GM18867 (cell line): ENCODE measurements around the gene REM2.

Source experiments
- ATAC-seq: cut with Tn5 transposase; IDR thresholded peaks from one replicate; pipeline ENCODE4 v1.9.1; 2021; ENCODE audit warnings: mild to moderate bottlenecking, moderate library complexity; ENCODE audit not compliant: unreplicated experiment

The REM2 gene

GRCh38 chr14:22872033-22872832, 10.8 kb upstream of the REM2 start:
- peak; percentile 23 for ATAC-seq

GRCh38 chr14:22872833-22873520, 10.0 kb upstream of the REM2 start:
- ATAC-seq, result no peak

- ATAC-seq, result no peak
These were observed 7.8 kb upstream of the REM2 start for GRCh38 chr14:22875003-22875747.

- ATAC-seq, result no peak
These were observed 7.2 kb upstream of the REM2 start for GRCh38 chr14:22875748-22876319.

- no peak for ATAC-seq
These were observed 6.0 kb upstream of the REM2 start for GRCh38 chr14:22877000-22877501.

GRCh38 chr14:22878271-22879246, 4.5 kb upstream of the REM2 start:
- no peak for ATAC-seq

- ATAC-seq, result no peak
These were observed 958 bp upstream of the REM2 start for GRCh38 chr14:22882064-22882463.

- no peak for ATAC-seq
These were observed 371 bp upstream of the REM2 start for GRCh38 chr14:22882529-22883172.

- no peak for ATAC-seq
These were observed 1.2 kb downstream of the REM2 start for GRCh38 chr14:22884076-22884737.

GRCh38 chr14:22884738-22885523, 1.9 kb downstream of the REM2 start:
- no peak for ATAC-seq

GRCh38 chr14:22885975-22886374, 3.0 kb downstream of the REM2 start:
- no peak for ATAC-seq

GRCh38 chr14:22886500-22887259, 3.7 kb downstream of the REM2 start:
- ATAC-seq, result peak; percentile 53

- ATAC-seq, result peak; percentile 36
These were observed 4.4 kb downstream of the REM2 start for GRCh38 chr14:22887260-22887989.

- peak; percentile 43 for ATAC-seq
These were observed 5.0 kb downstream of the REM2 start for GRCh38 chr14:22887990-22888378.

GRCh38 chr14:22888662-22889061, 5.6 kb downstream of the REM2 start:
- no peak for ATAC-seq

- no peak for ATAC-seq
These were observed 7.4 kb downstream of the REM2 start for GRCh38 chr14:22890416-22890815.

GRCh38 chr14:22892488-22892887, 9.5 kb downstream of the REM2 start:
- no peak for ATAC-seq
